ENCODE data around the gene KIF6. TPM values are rescaled to one million over a fixed set of nuclear protein-coding genes. Genes with fewer than 3 reads are reported as not detected.

KIF6 gene
- total RNA-seq, 6 experiments from 2014 or later = not detected

- DNase-seq = no peak
- H3K4me1 Mint-ChIP-seq (ENCODE audit: low read depth) = no peaks in the 10 kb centered on the region
- no peak overlapping the region for H3K4me3 Mint-ChIP-seq
- H3K27ac Mint-ChIP-seq = no peak overlapping the region
- no peak for TF ChIP-seq CTCF (IDR thresholded peaks at IDR 0.05)
- peaks cover 2% of the 10 kb centered on the region; the same call in 1 of the 2 replicates for H3K27me3 Mint-ChIP-seq (ENCODE audit: insufficient read depth)
- no peaks in the 10 kb centered on the region for H3K36me3 Mint-ChIP-seq (ENCODE audit: low read depth)
- peaks cover 35% of the 10 kb centered on the region for H3K9me3 Mint-ChIP-seq
Observed at GRCh38 chr6:39440039-39440426, 285.2 kb downstream of the KIF6 start.

GRCh38 chr6:39439342-39440038 lies 285.7 kb downstream of the KIF6 start:
- Mint-ChIP-seq H3K4me1 (ENCODE audit: low read depth) (no peaks in the 10 kb centered on the region), H3K9me3 (peaks cover 34% of the 10 kb centered on the region), H3K36me3 (ENCODE audit: low read depth) (no peaks in the 10 kb centered on the region), H3K4me3 (no peak overlapping the region), H3K27me3 (ENCODE audit: insufficient read depth) (peaks cover 2% of the 10 kb centered on the region; the same call in 1 of the 2 replicates), H3K27ac (no peak overlapping the region)
- no peak for DNase-seq
- no peak for TF ChIP-seq CTCF (IDR thresholded peaks at IDR 0.05)

GRCh38 chr6:39433630-39434029 lies 291.6 kb downstream of the KIF6 start:
- TF ChIP-seq CTCF (IDR thresholded peaks at IDR 0.05) = no peak
- no peak for DNase-seq
- H3K36me3 Mint-ChIP-seq (ENCODE audit: low read depth) = peaks cover 5% of the 10 kb centered on the region; the same call in 1 of the 2 replicates
- no peaks in the 10 kb centered on the region; the same call in 1 of the 2 replicates for H3K27me3 Mint-ChIP-seq (ENCODE audit: insufficient read depth)
- peaks cover 61% of the 10 kb centered on the region for H3K9me3 Mint-ChIP-seq
- no peak overlapping the region for H3K27ac Mint-ChIP-seq
- no peaks in the 10 kb centered on the region for H3K4me1 Mint-ChIP-seq (ENCODE audit: low read depth)
- H3K4me3 Mint-ChIP-seq = no peak overlapping the region

- H3K27me3 Mint-ChIP-seq (ENCODE audit: insufficient read depth) = no peaks in the 10 kb centered on the region; the same call in 1 of the 2 replicates
- TF ChIP-seq CTCF (IDR thresholded peaks at IDR 0.05) = no peak
- H3K27ac Mint-ChIP-seq = no peak overlapping the region
- H3K4me1 Mint-ChIP-seq (ENCODE audit: low read depth) = no peaks in the 10 kb centered on the region
- H3K4me3 Mint-ChIP-seq = no peak overlapping the region
- H3K36me3 Mint-ChIP-seq (ENCODE audit: low read depth) = peaks cover 5% of the 10 kb centered on the region; the same call in 1 of the 2 replicates
- no peak for DNase-seq
- peaks cover 63% of the 10 kb centered on the region for H3K9me3 Mint-ChIP-seq
Observed at GRCh38 chr6:39432330-39433025, 292.7 kb downstream of the KIF6 start.

GRCh38 chr6:39430871-39431523 lies 294.2 kb downstream of the KIF6 start:
- TF ChIP-seq CTCF (IDR thresholded peaks at IDR 0.05) = no peak
- no peak for DNase-seq
- Mint-ChIP-seq H3K4me1 (ENCODE audit: low read depth) (no peaks in the 10 kb centered on the region), H3K9me3 (peaks cover 62% of the 10 kb centered on the region), H3K27ac (no peak overlapping the region), H3K27me3 (ENCODE audit: insufficient read depth) (no peaks in the 10 kb centered on the region; the same call in 1 of the 2 replicates), H3K36me3 (ENCODE audit: low read depth) (peaks cover 5% of the 10 kb centered on the region; the same call in 1 of the 2 replicates), H3K4me3 (no peak overlapping the region)

All from HFFc6 (cell line).